Mesothelial cell of epicardium (in vitro differentiated cells): ENCODE measurements around the gene SLC4A5. TPM values are rescaled to one million over a fixed set of nuclear protein-coding genes. Genes with fewer than 3 reads are reported as not detected.

ENCODE experiments used
- DNase-seq, 2 experiments: peaks; one replicate each; pipeline ENCODE4 v3.0.0; 2021; ENCODE audit warnings: low spot score in 2 of 2; ENCODE audit not compliant: unreplicated experiment in 2 of 2
- H3K27ac Mint-ChIP-seq: 2 replicates; pipeline ENCODE4 v1.8.0; 2021; ENCODE audit warnings: mixed read lengths
- H3K27me3 Mint-ChIP-seq: 2 replicates; pipeline ENCODE4 v1.8.0; 2021; ENCODE audit warnings: low read depth, mixed read lengths
- H3K36me3 Mint-ChIP-seq: 2 replicates; pipeline ENCODE4 v1.8.0; 2021; ENCODE audit warnings: mixed read lengths
- H3K4me1 Mint-ChIP-seq: 2 replicates; pipeline ENCODE4 v1.8.0; 2021; ENCODE audit warnings: mixed read lengths
- H3K4me3 Mint-ChIP-seq: 2 replicates; pipeline ENCODE4 v1.8.0; 2021; ENCODE audit warnings: mild to moderate bottlenecking, moderate library complexity, mixed read lengths
- H3K9me3 Mint-ChIP-seq: 2 replicates; pipeline ENCODE4 v1.8.0; 2021; ENCODE audit warnings: mixed read lengths
- total RNA-seq: library from RNA; stranded (reverse); gene quantifications from 3 replicates; pipeline ENCODE4 v1.2.1, GENCODE V29; 2021
- TF ChIP-seq, protein P1 (sequence below): fragments of 200-600 bp; sonication (generic); IDR thresholded peaks from one replicate; pipeline ENCODE4 v1.5.0; 2021; ENCODE audit warnings: antibody characterized with exemption; ENCODE audit not compliant: unreplicated experiment

The SLC4A5 gene
- total RNA-seq, 1 donor from 2014 or later = 9.3 TPM

GRCh38 chr2:74181739-74182138, 161.5 kb downstream of the SLC4A5 start:
- Mint-ChIP-seq H3K4me3 (no peak overlapping the region), H3K27ac (no peak overlapping the region), H3K9me3 (no peaks in the 10 kb centered on the region), H3K4me1 (peaks cover 6% of the 10 kb centered on the region), H3K36me3 (peaks cover 2% of the 10 kb centered on the region), H3K27me3 (no peaks in the 10 kb centered on the region)
- TF ChIP-seq, protein P1, sequence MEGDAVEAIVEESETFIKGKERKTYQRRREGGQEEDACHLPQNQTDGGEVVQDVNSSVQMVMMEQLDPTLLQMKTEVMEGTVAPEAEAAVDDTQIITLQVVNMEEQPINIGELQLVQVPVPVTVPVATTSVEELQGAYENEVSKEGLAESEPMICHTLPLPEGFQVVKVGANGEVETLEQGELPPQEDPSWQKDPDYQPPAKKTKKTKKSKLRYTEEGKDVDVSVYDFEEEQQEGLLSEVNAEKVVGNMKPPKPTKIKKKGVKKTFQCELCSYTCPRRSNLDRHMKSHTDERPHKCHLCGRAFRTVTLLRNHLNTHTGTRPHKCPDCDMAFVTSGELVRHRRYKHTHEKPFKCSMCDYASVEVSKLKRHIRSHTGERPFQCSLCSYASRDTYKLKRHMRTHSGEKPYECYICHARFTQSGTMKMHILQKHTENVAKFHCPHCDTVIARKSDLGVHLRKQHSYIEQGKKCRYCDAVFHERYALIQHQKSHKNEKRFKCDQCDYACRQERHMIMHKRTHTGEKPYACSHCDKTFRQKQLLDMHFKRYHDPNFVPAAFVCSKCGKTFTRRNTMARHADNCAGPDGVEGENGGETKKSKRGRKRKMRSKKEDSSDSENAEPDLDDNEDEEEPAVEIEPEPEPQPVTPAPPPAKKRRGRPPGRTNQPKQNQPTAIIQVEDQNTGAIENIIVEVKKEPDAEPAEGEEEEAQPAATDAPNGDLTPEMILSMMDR = no peak
- DNase-seq = no peak

- peaks cover 10% of the 10 kb centered on the region for H3K4me1 Mint-ChIP-seq
- H3K9me3 Mint-ChIP-seq = peaks cover 13% of the 10 kb centered on the region
- peak overlapping the region; percentile 97 for H3K27ac Mint-ChIP-seq
- H3K4me3 Mint-ChIP-seq = peak overlapping the region; percentile 89
- DNase-seq = no peak
- TF ChIP-seq, protein P1 = peak; percentile 75
- H3K27me3 Mint-ChIP-seq = no peaks in the 10 kb centered on the region
- H3K36me3 Mint-ChIP-seq = peaks cover 16% of the 10 kb centered on the region
These were observed 164.0 kb downstream of the SLC4A5 start for GRCh38 chr2:74179063-74179865.

DNA sequence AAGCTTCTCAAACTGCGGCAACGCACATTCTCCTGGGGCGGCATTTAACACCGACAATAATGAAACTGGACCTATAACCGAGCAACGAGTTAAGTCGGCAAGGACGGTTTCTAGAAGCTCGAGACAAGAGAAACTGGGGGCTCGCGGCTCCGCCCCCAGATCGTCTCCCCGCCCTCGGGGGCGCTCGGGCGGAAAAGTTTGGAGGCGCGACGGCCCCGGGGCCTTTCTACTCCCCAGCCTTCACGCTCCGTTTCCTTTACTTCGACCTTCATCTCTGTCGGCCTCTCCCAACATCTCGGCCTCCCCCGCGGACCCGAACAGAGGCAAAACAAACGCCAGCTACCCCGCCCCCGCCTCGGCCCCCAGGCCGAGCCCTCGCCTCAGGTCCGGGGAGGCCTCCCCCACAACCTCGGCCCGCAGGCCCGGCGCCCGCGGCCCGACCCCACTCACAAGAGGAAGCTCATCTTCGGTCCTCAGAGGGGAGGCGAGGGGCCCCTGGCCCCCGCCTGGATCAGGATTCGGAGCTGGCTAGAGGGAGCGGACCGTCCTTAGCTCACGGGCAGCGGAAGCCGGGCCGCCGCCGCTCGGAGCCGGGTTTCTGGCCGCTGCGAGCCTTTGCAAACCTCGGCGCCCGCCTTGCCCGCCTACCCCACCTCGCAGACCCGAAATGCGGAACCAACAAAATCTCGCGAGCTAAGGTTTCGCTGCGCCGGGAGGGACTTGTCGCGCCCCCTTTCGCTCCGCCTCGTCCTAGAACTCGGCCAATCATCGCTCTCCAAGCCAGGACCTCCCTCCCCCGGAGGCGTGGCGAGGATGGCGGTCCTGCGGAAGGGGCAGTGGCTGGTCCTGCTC, 164.8 kb downstream of the SLC4A5 start, which contains the start of gene MOB1A:
Gene MOB1A, minus strand, starts transcription at position 669 of the 852 bp plus-strand sequence. Its CDS starts 205 bp downstream, at position 464.
- H3K27me3 Mint-ChIP-seq = no peaks in the 10 kb centered on the region
- DNase-seq = peak; percentile 96 to 97
- peaks cover 10% of the 10 kb centered on the region for H3K4me1 Mint-ChIP-seq
- H3K4me3 Mint-ChIP-seq = peak within 1 kb of the TSS; percentile 89
- H3K36me3 Mint-ChIP-seq = peaks cover 17% of the 10 kb centered on the region
- H3K9me3 Mint-ChIP-seq = peaks cover 14% of the 10 kb centered on the region
- peak within 1 kb of the TSS; percentile 97 for H3K27ac Mint-ChIP-seq
- TF ChIP-seq, protein P1 = no peak

- Mint-ChIP-seq H3K9me3 (peaks cover 14% of the 10 kb centered on the region), H3K4me1 (peaks cover 13% of the 10 kb centered on the region), H3K27me3 (no peaks in the 10 kb centered on the region), H3K4me3 (peak overlapping the region; percentile 89), H3K36me3 (peaks cover 17% of the 10 kb centered on the region), H3K27ac (peak overlapping the region; percentile 97)
- DNase-seq = no peak
- TF ChIP-seq, protein P1 = no peak
These were observed 165.5 kb downstream of the SLC4A5 start for GRCh38 chr2:74177696-74178095.

DNA sequence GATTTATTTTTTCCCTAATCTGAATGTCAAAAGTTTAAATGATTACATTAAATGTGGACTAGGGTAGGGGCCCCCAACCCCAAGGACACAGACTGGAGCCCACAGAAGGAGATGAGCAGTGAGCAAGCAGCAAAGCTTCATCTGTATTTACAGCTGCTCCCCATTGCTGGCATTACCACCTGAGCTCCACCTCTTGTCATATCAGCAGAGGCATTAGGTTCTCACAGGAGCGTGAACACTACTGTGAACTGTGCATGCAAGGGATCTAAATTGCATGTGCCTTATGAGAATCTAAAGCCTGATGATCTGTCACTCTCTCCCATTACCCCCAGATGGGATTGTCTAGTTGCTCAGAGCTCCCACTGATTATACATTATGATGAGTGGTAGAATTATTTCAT, 168.3 kb downstream of the SLC4A5 start:
- H3K4me1 Mint-ChIP-seq = peaks cover 15% of the 10 kb centered on the region
- no peak for DNase-seq
- no peaks in the 10 kb centered on the region for H3K27me3 Mint-ChIP-seq
- TF ChIP-seq, protein P1 = no peak
- peaks cover 27% of the 10 kb centered on the region for H3K36me3 Mint-ChIP-seq
- no peak overlapping the region for H3K4me3 Mint-ChIP-seq
- H3K9me3 Mint-ChIP-seq = peaks cover 14% of the 10 kb centered on the region
- H3K27ac Mint-ChIP-seq = no peak overlapping the region
